A673 (cell line): ENCODE measurements around the gene C16orf46.

Experiments
- CTCF ChIP-seq: fragments of 300-800, 200-600 bp; sonication (generic); conservative IDR thresholded peaks from 2 replicates; pipeline ENCODE4 v1.5.1; 2017; ENCODE audit warnings: low read depth, mild to moderate bottlenecking, antibody characterized with exemption, low read length, moderate library complexity, mixed read lengths
- EZH2 ChIP-seq: fragments of 200-600 bp; sonication (generic); IDR thresholded peaks from 2 replicates; pipeline ENCODE4 v1.6.1; 2017; ENCODE audit warnings: borderline replicate concordance, low read depth, mild to moderate bottlenecking, mixed read lengths, antibody characterized with exemption, low read length; ENCODE audit not compliant: poor library complexity, severe bottlenecking

GRCh38 chr16:81099958-81100357 is 22.9 kb upstream of the C16orf46 start:
- TF ChIP-seq CTCF, result no peak
- no peak for TF ChIP-seq EZH2
